Sciatic nerve (tissue), 2 donors: ENCODE results near the gene ZCCHC24. TPM values are rescaled to one million over a fixed set of nuclear protein-coding genes. Genes with fewer than 3 reads are reported as not detected.
"Not testable (repeated sequence)": the region's sequence is repeated elsewhere in the genome, so short reads cannot be mapped to it uniquely, and the experiment has no call there.

ENCODE experiments used
- ATAC-seq: fragments of 200-7000 bp; cut with Tn5 transposase; one replicate; pipeline ENCODE4 v1.9.1; 2020; ENCODE audit warnings: mild to moderate bottlenecking, moderate library complexity
- DNase-seq: peaks from one replicate; pipeline ENCODE4 v3.0.0-alpha.2; 2020; ENCODE audit warnings: low spot score
- intact Hi-C: fragments of 100-400 bp; cut with DNase I; formaldehyde crosslinking; loops from one replicate; pipeline ENCODE4 v1.14.2; 2022
- total RNA-seq: library from RNA; stranded (reverse); fragmentation: NEBNext Ultra II Directional; extraction: Animal tissue kit (Norgen Biotek cat#: 25700); gene quantifications from one replicate; pipeline ENCODE4 v1.2.1, GENCODE V29; 2021
- donor health status: DM: no; HTN: no; CAD: no.
- donor health status: DM: no; HTN: no; CAD: no.

ZCCHC24 gene
- total RNA-seq, 1 donor from 2014 or later: 150 TPM

- intact Hi-C loops: no loop called here
- ATAC-seq (no peak), DNase-seq (peak; percentile 42)
Observed at GRCh38 chr10:79449181-79450146, 4.0 kb upstream of the ZCCHC24 start.

- ATAC-seq (no peak), DNase-seq (peak; percentile 17)
- intact Hi-C loops: no loop called here
Observed at GRCh38 chr10:79448732-79449049, 3.3 kb upstream of the ZCCHC24 start.

DNA sequence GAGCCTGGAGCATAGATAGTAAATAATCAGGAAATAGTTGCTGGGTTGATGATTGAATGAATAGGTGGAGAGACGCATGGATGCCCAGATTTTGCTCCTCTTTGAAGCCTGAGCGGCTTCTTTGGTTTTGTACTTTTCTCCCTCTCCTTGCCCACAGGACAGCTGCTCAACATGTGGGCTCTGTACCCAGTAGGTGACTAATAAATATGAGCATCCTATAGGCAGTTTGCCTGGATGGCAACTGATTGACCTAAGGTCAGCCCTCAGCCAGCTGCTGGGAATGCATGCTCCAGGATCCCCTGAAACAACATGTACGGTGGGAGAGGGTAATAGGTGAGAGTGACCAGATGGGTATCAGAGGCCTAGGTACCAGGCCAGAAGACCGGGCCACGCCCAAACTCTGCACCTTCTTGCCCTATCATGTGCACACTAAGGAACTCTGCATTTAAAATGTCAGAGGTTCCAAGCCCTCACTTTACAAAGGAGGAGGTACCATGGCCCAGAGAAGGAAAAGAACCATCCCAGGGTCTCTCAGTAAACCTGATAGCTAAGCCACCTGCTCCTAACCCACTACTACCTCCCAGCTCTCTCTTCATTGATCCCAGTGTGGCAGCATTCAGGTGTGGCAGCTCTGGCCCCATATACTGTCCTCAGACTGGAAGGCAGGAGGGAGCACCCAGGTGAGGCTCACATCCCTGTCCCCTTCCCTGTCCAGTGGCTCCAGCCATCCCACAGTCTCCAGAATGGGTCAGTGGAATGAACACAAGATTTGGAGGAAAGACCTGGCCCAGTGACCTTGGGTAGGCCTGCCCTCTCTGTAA, 2.7 kb upstream of the ZCCHC24 start:
- no peak for ATAC-seq
- intact Hi-C loops: no loop called here
- DNase-seq: peak; percentile 48

DNA sequence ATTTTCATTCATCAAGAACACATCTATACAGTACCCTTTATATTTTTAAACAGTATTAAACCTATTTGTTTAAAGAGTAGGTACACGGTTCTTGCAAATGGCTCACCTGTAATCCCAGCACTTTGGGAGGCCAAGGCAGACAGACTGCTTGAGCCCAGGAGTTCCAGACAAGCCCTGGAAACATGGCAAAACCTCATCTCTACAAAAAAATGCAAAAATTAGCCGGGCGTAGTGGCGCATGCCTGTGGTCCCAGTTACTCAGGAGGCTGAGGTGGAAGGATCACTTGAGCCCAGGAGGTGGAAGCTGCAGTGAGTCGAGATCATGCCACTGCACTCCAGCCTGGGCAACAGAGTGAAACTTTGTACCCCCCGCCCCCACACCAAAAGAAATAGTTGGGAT, 1.8 kb upstream of the ZCCHC24 start:
- peak; percentile 28 for DNase-seq
- ATAC-seq, intact Hi-C loops: not testable (repeated sequence)

DNA sequence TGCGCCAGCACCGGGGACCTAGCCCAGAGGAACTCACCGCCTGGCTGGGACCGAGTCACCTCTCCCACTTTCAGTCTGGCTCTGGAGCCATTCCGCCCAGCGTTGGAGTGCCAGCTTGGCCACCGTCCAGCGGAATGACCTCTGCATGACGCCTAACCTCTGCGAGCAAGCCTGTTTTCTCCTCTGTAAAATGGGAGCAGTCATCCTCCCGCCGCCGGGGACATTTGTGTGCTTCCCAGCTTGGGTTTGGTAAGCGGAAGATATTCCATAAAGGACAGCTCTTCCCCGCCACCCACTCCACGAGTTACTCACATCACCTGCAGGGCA, 1.3 kb upstream of the ZCCHC24 start:
- intact Hi-C loops: no loop called here
- peak; percentile 89 for DNase-seq
- peak; percentile 2 for ATAC-seq

- DNase-seq (peak; percentile 84), ATAC-seq (peak; percentile 35)
Observed at GRCh38 chr10:79445977-79446757, 743 bp upstream of the ZCCHC24 start.

GRCh38 chr10:79444199-79445119, 965 bp downstream of the ZCCHC24 start:
- ATAC-seq: peak; percentile 57
- intact Hi-C loops: loop anchor here (5.0 kb wide), 1 partner anchor 37 kb away; no protein-coding TSS in a partner anchor
- peak; percentile 83 for DNase-seq

More at GRCh38 chr10:79445977-79446757, 743 bp upstream of the ZCCHC24 start:
- intact Hi-C loops: no loop called here

DNA sequence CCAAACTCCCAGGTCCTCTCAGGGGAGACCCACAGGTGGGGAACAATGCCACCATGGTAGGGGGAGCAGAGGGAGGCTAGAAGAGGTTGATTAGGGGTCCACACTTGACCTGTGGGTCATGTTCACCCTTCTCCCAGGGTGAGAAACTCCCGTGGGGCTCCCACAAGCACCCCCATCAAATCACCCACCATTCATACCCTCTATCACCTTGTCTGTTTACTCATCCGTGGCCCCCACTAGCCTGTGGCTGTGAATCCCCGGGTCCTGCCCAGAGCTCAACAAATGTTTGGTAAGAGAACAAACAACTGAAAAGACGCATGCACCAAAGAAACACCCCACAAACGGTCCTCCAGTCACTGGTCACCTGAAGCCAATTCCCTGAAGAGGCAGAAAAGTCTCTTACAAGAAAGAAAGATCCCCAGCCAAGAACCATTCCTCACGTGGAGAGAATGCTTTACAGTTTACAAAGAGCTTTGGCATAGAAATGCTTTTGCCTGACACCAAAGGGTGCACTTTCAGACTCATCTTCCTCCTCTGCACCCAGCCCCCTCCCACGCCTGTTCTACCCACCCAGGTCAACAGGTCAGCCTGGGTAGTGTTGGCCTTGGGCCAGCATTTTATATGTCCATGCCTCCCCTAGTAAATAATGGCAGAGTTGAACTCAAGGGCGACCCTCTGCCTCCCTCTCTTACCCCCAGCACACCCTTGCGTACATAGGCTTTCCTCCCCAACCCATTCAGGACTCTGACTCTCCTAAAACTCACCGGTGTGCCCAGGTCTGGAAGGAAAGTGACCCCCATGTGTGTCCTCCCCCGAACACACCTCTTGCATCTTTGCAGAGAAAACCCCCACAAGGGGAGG, 1.9 kb downstream of the ZCCHC24 start:
- intact Hi-C loops: loop anchor here (5.0 kb wide), 1 partner anchor 36 kb away; no protein-coding TSS in a partner anchor
- no peak for ATAC-seq
- DNase-seq: peak; percentile 66

DNA sequence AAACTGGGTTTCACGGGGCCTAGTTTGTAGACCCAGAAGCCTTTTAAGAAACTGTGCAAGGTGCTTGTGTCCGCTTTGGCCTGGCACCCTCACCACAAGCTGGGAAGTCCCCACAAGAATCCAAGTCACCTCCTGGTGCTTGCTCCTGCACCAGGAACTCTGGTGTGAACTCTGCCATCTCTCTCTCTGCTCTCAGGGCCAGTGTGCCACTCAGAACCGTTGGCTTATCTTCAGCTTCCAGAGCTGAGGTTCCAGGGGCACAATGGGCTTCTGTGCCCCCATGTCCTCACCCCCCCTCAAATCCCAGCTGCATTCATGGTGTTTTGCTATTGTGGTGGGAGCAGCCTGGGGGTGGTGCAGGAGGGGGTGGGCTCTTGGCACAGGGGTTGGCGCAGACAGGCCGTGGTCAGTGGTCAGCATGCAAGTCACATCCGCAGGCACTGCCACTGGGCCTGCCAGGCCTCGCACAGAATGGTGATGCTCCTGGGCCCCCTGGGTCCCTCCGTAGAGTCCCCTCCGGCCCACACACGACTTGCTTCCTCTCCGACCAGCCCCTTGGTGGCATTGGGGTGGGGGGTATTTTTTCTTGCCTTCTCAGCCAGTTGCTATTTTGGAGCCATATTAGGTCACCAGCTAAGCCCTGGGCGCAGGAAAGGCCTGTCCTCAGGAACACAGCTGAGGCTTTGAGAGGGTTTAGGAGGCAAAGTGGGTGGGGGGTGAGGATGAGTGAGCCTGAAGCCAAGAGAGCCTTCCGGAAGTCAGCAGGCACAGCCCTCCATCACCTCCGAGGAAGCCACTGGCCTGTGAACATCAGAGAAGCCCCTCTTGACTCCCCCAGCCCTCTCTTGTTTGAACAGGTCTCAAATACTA, 3.0 kb downstream of the ZCCHC24 start:
- intact Hi-C loops: loop anchor here (5.0 kb wide), 1 partner anchor 35 kb away; no protein-coding TSS in a partner anchor
- ATAC-seq (no peak), DNase-seq (peak; percentile 72)

DNA sequence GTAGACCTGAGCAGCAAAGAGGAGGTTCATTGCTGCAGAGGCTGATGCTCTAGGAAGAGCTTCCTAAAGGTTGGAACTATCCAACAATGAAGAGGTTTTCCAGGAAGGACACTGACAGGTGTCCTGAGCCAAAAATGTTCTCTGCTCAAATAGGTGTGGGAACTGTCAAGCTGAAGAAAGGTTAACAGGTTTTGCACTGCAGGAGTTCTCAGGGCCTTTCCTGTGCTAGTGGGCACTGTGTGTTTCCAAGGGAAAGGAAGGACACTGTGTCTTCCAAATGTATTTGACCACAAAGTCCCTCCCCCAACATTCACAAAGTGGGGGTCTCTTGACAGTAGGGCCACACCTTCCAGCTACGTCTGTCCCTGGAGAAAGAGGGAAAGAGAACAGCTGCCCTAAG, 4.0 kb downstream of the ZCCHC24 start:
- intact Hi-C loops: loop anchor here (5.0 kb wide), 1 partner anchor 34 kb away; no protein-coding TSS in a partner anchor
- no peak for ATAC-seq
- DNase-seq: no peak

DNA sequence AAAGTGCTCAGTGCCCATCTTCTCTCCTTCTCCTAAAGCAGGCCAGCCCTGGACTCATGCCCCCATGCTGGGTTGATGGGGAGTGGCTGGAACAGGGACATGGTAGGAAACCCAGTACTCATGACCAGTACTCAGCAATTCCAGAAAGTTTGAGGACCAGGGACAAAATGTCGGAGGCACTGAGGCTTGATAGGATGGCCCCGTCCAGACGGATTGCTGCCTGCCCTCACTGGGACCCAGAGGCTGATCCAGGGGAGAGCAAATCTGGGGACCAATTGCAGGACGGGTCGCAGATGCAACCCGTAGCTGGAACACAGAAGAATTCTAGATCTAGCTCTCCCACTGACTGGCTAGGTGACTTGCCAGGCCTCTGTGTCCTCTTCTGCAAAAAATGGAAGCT, 5.1 kb downstream of the ZCCHC24 start:
- no peak for ATAC-seq
- intact Hi-C loops: loop anchor here (5.0 kb wide), 1 partner anchor 33 kb away; no protein-coding TSS in a partner anchor
- no peak for DNase-seq

DNA sequence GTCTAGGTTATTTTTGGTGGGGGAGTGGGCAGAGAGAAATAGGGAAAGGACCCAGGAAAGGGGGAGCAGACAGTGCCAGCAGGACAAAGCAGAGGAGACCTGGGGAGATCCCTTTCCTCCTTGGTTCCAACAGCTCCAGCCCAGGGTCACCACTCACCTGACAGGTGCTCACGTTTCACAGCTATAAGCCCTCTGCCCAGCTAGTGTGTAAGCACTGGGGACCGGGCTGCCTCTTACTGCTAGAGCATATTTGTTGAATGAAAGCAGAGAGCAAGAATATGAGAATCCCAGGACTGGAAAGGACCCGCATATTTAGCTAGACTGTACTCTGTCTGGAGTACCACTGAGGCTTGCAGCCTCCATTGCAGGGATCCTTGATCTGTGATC, 6.7 kb downstream of the ZCCHC24 start:
- DNase-seq (peak; percentile 31), ATAC-seq (no peak)
- intact Hi-C loops: no loop called here

GRCh38 chr10:79438021-79438698, 7.3 kb downstream of the ZCCHC24 start:
- peak; percentile 19 for ATAC-seq
- intact Hi-C loops: no loop called here
- peak; percentile 67 for DNase-seq

- ATAC-seq: no peak
- intact Hi-C loops: no loop called here
Observed at GRCh38 chr10:79437111-79437814, 8.2 kb downstream of the ZCCHC24 start.

DNA sequence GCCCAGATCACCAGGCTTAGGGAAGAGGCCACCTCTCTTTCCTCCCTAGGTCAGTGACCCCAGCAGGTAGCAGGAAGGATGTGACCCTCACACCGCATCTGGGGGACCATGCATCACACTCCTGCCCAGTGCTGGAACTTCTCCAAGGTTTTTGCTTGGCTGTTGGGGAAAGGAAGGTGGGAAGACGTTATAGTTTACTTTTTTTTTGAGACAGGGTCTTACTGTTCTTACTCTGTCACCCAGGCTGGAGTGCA, 8.6 kb downstream of the ZCCHC24 start:
- intact Hi-C loops: no loop called here
- no peak for DNase-seq
- ATAC-seq: no peak

More at GRCh38 chr10:79437111-79437814, 8.2 kb downstream of the ZCCHC24 start:
- DNase-seq: peak; percentile 56
